ENCODE data around the gene FAM181A.

Gene FAM181A

DNA sequence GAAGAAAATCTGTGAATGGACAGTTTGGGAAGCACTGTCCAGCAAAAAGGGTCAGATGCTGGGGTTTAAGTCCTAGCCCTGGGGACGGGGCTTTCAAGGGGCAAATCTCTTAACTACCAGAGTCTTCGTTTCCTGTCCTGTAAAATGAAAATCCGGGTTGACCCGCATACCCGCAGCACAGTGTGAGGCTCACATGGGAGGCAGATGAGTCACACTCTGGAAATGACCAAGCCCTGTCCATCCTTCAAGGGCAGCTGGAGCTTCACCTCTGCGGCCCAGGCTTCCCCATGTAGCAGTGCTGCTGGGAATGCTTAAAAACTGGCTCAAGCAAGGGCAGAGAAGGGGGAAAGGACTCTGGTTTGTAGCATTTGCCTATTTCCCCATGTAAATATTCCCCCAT, 19.0 kb downstream of the FAM181A start:
- no peak for DNase-seq (ENCODE audit: low read depth)
- no peak overlapping the region for H3K4me3 ChIP-seq (ENCODE audit: low read depth, low read length)
- in situ Hi-C loops (cut with HindIII; ENCODE audit: low sequenced_read_pairs), result no loop called here
- TF ChIP-seq, protein P1, sequence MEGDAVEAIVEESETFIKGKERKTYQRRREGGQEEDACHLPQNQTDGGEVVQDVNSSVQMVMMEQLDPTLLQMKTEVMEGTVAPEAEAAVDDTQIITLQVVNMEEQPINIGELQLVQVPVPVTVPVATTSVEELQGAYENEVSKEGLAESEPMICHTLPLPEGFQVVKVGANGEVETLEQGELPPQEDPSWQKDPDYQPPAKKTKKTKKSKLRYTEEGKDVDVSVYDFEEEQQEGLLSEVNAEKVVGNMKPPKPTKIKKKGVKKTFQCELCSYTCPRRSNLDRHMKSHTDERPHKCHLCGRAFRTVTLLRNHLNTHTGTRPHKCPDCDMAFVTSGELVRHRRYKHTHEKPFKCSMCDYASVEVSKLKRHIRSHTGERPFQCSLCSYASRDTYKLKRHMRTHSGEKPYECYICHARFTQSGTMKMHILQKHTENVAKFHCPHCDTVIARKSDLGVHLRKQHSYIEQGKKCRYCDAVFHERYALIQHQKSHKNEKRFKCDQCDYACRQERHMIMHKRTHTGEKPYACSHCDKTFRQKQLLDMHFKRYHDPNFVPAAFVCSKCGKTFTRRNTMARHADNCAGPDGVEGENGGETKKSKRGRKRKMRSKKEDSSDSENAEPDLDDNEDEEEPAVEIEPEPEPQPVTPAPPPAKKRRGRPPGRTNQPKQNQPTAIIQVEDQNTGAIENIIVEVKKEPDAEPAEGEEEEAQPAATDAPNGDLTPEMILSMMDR (IDR thresholded peaks at IDR 0.05; ENCODE audit: low read depth, low read length, missing control alignments), result no peak

DNA sequence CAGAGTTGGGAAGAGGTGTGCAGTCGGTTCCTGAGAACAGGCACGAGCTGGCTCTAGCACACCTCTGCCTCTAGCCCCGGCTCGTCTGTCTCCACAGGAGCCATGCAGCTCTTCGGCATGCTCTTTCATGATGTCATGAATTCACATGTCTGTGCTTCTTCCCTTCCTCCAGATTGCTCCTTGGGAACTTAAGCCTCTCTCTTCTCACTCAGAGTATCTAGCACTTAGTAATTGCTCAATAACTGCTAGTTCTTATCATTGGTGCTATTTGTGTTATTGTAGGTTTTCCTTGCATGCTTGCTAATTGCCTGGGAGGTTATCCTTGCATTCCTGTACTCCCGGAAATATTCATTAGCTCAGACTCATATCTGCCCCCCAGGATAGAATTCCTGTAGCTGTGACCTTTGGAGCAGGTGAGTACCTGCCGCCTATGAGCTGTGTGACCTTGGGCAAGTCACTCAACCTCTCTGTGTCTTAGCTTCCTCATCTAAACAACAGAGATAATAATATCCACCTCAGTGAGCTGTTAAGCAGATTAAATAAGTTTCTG, 19.5 kb downstream of the FAM181A start:
- TF ChIP-seq, protein P1 (IDR thresholded peaks at IDR 0.05; ENCODE audit: low read depth, low read length, missing control alignments), result no peak
- in situ Hi-C loops (cut with HindIII; ENCODE audit: low sequenced_read_pairs), result no loop called here
- H3K4me3 ChIP-seq (ENCODE audit: low read depth, low read length), result no peak overlapping the region
- DNase-seq (ENCODE audit: low read depth), result no peak

DNA sequence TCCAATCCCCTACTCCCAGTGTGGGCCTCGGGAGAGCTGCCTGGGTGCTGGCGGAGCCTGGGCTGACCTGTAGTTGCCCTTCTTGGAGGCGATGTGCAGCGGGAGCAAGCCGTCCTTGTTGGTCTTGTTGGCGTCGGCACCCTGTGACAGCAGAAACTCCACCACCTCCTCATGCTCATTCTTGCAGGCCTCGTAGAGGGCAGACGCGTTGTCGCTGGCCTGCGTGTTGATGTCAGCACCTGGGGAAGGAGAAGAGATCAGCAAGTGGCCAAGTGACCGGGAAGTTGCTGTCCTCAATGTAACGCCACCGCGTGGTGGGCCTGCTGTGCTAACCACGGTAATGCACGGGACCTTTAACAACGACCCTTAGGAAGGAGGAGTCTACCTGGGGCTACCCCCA, 20.1 kb downstream of the FAM181A start:
- no peak for DNase-seq (ENCODE audit: low read depth)
- no peak overlapping the region for H3K4me3 ChIP-seq (ENCODE audit: low read depth, low read length)

DNA sequence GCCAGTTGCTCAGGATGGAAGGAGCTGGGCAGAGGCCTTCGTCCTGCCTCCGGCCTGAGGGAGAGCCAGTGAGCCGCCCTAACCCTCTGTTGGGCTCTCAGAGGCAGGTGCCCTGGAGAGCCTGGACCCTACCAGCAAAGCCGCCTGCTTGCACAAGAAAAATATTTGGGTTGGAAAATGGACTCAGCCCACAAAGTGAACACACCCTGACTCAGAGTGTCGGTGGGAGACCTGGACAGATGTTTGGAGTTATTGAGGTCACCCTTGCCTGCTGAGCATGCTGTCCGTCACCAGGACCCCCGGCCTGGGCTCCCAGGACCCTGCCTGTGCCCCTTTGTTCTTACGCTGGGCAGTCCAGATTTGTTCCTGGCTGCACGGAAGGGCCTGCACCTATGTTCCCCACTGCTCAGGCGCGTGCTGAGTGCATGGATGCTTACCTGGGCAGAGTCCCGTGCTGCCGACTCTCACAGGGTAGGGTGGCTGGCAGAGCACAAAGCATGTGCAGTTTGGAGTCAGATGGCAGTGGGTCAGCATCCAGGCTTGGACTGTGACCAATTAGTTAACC, 22.4 kb downstream of the FAM181A start:
- in situ Hi-C loops (cut with HindIII; ENCODE audit: low sequenced_read_pairs), result no loop called here
- no peak for DNase-seq (ENCODE audit: low read depth)
- no peak overlapping the region for H3K4me3 ChIP-seq (ENCODE audit: low read depth, low read length)
- TF ChIP-seq, protein P1 (IDR thresholded peaks at IDR 0.05; ENCODE audit: low read depth, low read length, missing control alignments), result no peak

More for the DNA sequence above, 20.1 kb downstream of the FAM181A start:
- TF ChIP-seq, protein P1 (IDR thresholded peaks at IDR 0.05; ENCODE audit: low read depth, low read length, missing control alignments), result no peak
- in situ Hi-C loops (cut with HindIII; ENCODE audit: low sequenced_read_pairs), result no loop called here

DNA sequence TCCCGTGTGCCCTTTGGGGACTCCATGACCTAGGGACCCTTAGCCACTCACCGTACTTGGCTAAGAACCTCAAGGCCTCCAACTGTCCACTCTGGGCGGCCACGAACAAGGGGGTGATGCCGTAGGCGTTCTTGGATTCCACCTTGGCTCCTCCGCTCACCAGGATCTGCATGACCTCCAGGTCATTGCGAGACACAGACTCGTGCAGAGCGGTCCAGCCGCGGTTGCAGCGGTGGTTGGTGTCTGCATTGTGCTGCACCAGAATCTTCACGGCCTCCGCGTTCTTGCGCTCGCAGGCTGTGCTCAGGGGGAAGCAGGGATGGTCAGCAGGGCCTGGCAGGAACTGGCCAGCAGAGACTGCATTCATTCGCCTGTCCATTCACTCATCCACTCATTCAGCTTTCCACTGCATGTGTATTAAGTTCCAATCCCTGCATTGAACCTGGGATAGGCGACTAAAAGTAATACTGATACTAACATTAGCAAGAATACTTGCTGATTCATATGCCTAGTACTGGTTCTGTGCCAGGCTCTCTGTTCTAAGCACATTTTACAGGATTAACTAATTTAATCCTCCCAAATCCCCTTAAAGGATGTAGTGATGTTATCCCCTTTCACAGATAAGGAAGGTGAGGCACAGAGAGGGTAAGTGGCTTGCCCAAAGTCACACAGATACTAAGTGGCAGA, 23.9 kb downstream of the FAM181A start:
- in situ Hi-C loops (cut with HindIII; ENCODE audit: low sequenced_read_pairs), result no loop called here
- TF ChIP-seq, protein P1 (IDR thresholded peaks at IDR 0.05; ENCODE audit: low read depth, low read length, missing control alignments), result no peak
- H3K4me3 ChIP-seq (ENCODE audit: low read depth, low read length), result no peak overlapping the region
- no peak for DNase-seq (ENCODE audit: low read depth)

DNA sequence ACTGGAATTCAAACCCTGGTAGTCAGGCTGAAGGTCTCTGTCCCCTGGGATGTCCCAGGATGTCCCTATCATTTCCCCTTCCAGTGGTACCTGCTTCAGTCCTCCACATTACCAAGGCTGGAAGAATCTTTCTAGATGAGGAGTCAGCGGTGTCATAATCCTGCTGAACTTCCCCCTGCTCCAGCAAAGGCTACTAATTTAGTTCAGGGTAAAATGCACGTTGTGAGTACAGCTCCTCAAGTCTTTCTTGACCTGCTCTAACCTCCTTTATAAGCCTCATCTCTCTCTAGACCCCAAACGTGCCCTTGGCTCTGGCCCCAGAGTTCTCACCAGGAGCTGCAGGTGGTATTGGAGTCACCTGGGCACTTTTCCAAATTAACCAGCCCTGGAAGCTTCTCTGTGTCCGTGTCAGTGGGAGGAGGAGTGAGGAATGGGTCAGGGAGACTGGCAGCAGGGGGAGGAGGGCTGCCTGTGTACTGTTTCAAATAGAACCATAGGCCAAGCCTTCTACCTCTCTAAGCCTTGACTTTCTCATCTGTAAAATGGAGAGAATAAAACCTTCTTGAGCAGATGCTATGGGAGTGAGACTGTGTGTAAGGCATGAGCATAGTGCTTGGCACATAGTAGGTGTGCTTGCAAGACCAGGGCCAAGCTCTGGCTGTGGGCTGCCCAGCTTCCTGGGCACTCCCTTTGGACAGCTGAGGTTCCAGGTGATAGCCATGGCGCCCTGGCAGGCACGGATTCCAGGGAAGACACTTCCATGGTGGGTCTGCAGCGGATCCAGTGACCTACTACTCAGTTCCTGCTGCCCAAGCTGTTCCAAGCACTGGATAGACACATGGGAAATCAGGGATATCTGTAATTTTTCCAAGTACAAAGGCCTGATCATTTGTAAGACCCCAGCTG, 24.7 kb downstream of the FAM181A start:
- no peak overlapping the region for H3K4me3 ChIP-seq (ENCODE audit: low read depth, low read length)
- TF ChIP-seq, protein P1 (IDR thresholded peaks at IDR 0.05; ENCODE audit: low read depth, low read length, missing control alignments), result no peak
- in situ Hi-C loops (cut with HindIII; ENCODE audit: low sequenced_read_pairs), result no loop called here
- DNase-seq (ENCODE audit: low read depth), result no peak
